GM18858 (cell line): ENCODE results near the gene INHBB.

Experiments
- ATAC-seq: cut with Tn5 transposase; IDR thresholded peaks from one replicate; pipeline ENCODE4 v1.9.1; 2021; ENCODE audit not compliant: unreplicated experiment

The INHBB gene

GRCh38 chr2:120336749-120337148 lies 9.2 kb upstream of the INHBB start:
- no peak for ATAC-seq

DNA sequence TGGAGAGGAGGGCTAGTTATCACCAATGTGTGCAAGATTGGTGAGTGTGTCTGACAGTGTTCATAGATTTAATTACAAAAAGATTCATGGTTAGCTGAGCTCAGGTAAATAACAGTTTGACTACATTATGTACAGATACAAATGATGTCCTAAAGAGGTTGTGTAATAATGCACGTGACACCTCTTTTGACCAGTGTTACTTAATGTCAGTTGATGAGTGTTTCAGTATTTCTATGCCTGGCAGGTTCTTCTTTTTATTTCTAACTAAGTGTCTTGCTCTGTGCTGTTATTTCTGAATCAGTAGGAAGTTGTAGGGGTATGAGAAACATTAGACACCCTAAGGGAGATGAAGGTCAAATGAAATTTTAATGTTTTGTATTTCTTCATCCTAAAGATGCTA lies 7.9 kb upstream of the INHBB start:
- ATAC-seq = no peak

DNA sequence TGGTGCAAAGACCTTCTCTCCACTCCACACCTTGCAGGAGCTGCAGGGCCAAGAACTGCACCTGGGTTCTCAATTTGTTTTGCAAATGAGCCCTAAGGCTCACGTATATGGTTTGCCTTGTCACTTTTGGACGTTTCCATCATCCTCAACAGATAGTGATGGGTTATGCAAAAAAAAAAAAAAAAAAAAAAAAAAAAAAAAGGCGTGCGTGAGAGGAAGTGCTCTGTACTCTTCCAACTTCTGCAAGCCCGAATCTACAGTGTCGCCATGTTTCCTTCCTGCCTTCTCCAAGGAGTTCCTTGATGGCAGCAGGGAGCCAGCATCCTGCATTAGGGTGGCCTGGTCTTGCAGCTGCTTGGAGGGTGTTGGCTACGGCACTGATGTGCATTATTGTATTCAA lies 4.0 kb upstream of the INHBB start:
- no peak for ATAC-seq

- ATAC-seq = no peak
Measured at GRCh38 chr2:120342446-120342845, 3.5 kb upstream of the INHBB start.

DNA sequence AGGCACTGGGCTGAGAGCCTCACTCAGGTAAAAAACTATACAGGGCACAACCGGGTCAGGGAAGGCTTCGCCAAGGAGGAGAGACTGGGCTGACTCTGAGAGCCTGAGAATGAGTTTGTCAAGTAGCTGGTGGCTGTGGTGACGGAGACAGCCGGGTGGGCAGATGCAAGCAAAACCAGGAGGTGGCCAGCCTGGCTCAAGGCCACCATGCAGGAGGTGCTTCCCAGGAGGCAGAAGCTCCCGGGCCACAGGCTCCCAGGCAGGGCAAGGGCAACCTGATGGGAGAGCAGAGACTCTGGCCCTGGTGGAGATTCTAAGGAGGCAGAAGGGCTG lies 2.9 kb upstream of the INHBB start:
- no peak for ATAC-seq

GRCh38 chr2:120343433-120344105 lies 2.4 kb upstream of the INHBB start:
- ATAC-seq = peak; percentile 49

GRCh38 chr2:120344214-120344975 lies 1.5 kb upstream of the INHBB start:
- ATAC-seq = no peak

- ATAC-seq = no peak
Measured at GRCh38 chr2:120344976-120345581, 857 bp upstream of the INHBB start.

DNA sequence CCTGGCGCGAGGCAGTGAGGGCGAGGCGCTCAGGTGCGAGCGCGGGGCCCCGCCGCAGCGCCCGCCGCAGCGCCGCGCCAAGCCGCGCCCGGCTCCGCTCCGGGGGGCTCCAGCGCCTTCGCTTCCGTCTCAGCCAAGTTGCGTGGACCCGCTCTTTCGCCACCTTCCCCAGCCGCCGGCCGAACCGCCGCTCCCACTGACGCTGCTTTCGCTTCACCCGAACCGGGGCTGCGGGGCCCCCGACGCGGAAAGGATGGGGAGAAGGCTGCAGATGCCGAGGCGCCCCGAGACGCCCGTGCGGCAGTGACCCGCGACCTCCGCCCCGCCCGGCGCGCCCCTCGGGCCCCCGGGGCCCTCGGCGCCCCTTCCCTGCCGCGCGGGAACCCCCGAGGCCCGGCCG lies 328 bp upstream of the INHBB start:
- ATAC-seq = no peak

GRCh38 chr2:120346667-120347358 lies 877 bp downstream of the INHBB start:
- ATAC-seq = no peak

DNA sequence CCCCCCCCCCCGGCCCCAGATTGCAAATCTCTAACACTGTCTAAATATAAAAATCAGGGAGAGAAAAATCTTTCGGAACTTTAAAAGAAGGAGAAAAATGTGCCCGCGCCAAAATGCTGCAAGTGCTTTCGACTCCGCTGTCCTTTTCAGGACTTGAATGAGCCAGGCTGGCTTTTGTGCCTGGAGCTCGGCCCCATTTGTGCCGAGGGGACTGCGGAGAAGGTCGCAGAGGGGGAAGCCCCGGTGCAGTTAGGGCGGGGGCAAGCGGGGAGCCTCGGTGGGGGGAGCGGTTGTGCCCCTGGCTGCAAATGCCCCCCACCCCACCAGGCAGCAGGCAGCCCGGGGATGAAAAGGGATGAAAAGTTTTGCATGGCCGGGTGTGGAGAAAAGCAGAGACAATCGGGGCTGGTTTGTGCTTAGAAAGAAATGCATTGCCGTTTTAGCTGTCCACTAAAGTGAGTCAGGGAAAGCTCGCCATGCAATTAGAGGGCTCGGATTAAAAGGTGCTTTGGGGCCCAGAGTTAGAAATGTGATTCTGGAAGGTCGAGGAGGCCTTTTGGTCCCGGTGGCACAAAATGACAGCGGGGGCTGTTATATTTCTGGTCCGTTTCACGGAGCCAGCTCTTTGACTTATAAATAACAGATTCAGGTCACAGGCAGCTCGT lies 1.6 kb downstream of the INHBB start:
- no peak for ATAC-seq

- ATAC-seq = no peak
Measured at GRCh38 chr2:120348134-120348736, 2.3 kb downstream of the INHBB start.

- ATAC-seq = no peak
Measured at GRCh38 chr2:120348737-120349439, 3.0 kb downstream of the INHBB start.

GRCh38 chr2:120349440-120349921 lies 3.5 kb downstream of the INHBB start:
- no peak for ATAC-seq

DNA sequence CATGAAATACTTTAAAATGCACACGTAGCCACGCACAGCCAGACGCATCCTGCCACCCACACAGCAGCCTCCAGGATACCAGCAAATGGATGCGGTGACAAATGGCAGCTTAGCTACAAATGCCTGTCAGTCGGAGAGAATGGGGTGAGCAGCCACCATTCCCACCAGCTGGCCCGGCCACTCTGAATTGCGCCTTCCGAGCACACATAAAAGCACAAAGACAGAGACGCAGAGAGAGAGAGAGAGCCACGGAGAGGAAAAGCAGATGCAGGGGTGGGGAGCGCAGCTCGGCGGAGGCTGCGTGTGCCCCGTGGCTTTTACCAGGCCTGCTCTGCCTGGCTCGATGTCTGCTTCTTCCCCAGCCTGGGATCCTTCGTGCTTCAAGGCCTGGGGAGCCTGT lies 4.1 kb downstream of the INHBB start:
- no peak for ATAC-seq

- no peak for ATAC-seq
Measured at GRCh38 chr2:120350801-120351320, 4.9 kb downstream of the INHBB start.

- ATAC-seq = no peak
Measured at GRCh38 chr2:120352696-120353590, 7.0 kb downstream of the INHBB start.

DNA sequence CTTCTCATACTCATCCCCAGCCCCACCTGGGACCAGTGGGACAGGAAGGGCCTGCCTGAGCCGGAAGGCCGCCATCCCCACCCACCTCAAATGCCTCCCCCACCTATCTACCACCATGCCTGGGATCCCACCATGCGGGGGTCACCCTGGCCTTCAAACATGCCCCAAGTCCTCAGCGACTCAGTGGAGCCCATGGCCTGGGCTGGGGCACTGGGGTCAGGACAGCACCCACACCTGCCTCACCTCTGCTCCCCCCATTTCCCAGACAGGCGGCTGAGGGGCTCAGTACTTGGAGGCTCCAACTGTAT lies 7.6 kb downstream of the INHBB start:
- ATAC-seq = no peak

- no peak for ATAC-seq
Measured at GRCh38 chr2:120353931-120354330, 8.0 kb downstream of the INHBB start.
